ENCODE data around the gene NPPA.
A peak's percentile ranks its signal among the peaks of the same experiment; 100 is the strongest.
"Not testable (repeated sequence)": the region's sequence is repeated elsewhere in the genome, so short reads cannot be mapped to it uniquely, and the experiment has no call there.

The NPPA gene

GRCh38 chr1:11807133-11807532 lies 40.5 kb downstream of the NPPA start:
- DNase-seq (ENCODE audit: low spot score) = no peak

GRCh38 chr1:11806307-11806936 lies 41.2 kb downstream of the NPPA start:
- DNase-seq (ENCODE audit: low spot score) = peak; percentile 59

GRCh38 chr1:11805422-11806306 lies 41.9 kb downstream of the NPPA start, which contains the start of the genes CLCN6 and MTHFR:
Gene CLCN6, plus strand, starts transcription at chr1:11806191. Its CDS starts 72 bp downstream, at chr1:11806263.
Gene MTHFR, minus strand, starts transcription at chr1:11805964. Its CDS starts 2,848 bp downstream, at chr1:11803116.
- peak; percentile 97 for DNase-seq (ENCODE audit: low spot score)

GRCh38 chr1:11804666-11805421 lies 42.7 kb downstream of the NPPA start:
- no peak for DNase-seq (ENCODE audit: low spot score)

DNA sequence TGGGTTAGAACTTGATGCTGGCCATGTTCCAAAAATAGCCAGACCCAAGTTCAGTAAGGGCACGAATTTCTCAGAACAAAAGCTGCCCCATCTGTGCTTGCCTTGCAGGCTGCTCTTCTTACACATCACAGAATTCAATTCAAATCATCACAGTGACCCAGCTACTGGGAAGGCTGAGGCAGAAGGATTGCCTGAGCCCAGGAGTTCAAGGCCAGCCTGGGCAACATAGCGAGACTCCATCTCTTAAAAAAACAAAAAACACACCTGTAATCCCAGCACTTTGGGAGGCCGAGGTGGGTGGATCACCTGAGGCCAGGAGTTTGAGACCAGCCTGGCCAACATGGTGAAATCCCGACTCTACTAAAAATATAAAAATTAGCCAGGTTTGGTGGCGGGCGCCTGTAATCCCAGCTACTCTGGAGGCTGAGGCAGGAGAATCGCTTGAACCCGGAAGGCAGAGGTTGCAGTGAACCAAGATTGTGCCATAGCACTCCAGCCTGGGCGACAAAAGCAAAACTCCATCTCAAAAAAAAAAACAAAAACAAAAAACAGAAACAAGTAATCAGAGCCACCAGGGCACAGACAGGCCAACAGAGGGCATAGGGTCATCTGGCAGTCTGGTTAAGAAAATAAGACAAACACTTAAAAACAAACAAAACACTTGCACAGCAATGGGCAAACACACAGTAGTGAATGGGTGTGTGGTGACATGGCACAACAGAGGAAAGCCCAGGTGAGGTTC lies 43.5 kb downstream of the NPPA start:
- not testable (repeated sequence) for DNase-seq (ENCODE audit: low spot score)

GRCh38 chr1:11802973-11803885 lies 44.4 kb downstream of the NPPA start:
- peak; percentile 71 for DNase-seq (ENCODE audit: low spot score)

DNA sequence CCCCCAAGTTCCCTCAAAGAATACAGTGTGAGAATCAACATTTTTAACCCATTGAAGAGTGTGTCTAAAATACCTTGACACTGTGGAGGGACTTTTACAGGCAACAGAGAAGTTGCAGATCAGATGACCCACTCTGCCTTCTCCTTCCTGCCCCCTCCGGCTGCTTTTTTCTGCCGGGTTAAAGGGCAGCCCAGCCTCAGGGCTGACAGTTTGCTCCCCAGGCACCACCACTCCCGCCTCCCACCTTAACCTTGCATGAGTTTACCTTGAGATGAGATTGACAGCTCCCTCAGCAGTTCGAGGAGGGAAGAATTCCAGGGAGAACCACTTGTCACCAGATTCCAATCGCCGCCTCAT lies 45.0 kb downstream of the NPPA start:
- no peak for DNase-seq (ENCODE audit: low spot score)

- no peak for DNase-seq (ENCODE audit: low spot score)
Measured at GRCh38 chr1:11800756-11801433, 46.7 kb downstream of the NPPA start.

DNA sequence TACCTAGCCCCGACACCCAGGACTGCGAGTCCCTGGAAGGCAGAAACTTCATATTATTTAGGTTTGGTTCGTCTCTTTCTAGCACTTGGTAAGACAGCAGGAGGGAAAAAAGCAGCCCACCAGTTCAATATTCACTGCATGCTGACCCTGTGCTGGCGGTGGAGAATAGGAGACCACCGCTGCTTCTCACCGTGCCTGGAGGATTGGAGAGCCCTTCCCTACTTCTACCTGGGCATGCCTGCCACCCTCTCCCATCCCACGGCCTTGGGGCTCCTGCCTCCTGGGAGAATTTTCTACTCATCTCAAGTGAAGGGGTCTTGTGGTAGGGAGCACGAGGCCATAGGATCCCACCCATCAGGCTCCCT lies 47.2 kb downstream of the NPPA start:
- no peak for DNase-seq (ENCODE audit: low spot score)

- no peak for DNase-seq (ENCODE audit: low spot score)
Measured at GRCh38 chr1:11799896-11800295, 47.7 kb downstream of the NPPA start.

- no peak for DNase-seq (ENCODE audit: low spot score)
Measured at GRCh38 chr1:11799099-11799498, 48.5 kb downstream of the NPPA start.

- no peak for DNase-seq (ENCODE audit: low spot score)
Measured at GRCh38 chr1:11797525-11798216, 49.9 kb downstream of the NPPA start.

DNA sequence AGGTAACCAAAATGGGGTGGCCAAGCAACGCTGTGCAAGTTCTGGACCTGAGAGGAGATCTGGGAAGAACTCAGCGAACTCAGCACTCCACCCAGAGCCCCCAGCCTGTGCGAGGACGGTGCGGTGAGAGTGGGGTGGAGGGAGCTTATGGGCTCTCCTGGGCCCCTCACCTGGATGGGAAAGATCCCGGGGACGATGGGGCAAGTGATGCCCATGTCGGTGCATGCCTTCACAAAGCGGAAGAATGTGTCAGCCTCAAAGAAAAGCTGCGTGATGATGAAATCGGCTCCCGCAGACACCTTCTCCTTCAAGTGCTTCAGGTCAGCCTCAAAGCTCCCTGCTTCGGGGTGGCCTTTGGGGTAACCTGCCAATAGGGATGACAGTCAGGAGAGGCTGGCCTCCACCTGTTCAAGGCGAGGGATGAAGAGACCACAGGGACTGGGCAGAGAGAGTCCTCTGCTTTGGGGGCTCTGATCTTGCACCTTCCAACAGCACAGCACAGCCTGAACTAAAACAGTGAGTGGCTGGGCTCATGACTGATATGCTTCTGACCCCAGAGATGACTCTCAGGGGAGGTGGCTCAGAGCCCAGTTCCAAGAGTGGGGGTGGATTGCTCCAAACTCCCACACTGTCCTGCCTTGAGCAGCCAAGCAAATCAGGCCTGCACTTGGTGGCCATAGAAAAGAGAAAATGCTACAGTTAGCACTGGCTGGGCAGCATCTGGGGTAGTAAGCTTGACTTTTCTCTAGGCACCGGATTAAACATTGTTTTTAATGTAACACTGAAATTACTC lies 51.4 kb downstream of the NPPA start:
- DNase-seq (ENCODE audit: low spot score) = no peak
